ENCODE results near the gene TNFRSF21. TPM values are rescaled to one million over a fixed set of nuclear protein-coding genes. Genes with fewer than 3 reads are reported as not detected.

Gene TNFRSF21
- total and polyA plus RNA-seq, 9 of the 15 experiments (the other 6 are each of a cell fraction or from before 2014, with no cell fraction given) = 0.63 to 5.7 (median 2.2) TPM

DNA sequence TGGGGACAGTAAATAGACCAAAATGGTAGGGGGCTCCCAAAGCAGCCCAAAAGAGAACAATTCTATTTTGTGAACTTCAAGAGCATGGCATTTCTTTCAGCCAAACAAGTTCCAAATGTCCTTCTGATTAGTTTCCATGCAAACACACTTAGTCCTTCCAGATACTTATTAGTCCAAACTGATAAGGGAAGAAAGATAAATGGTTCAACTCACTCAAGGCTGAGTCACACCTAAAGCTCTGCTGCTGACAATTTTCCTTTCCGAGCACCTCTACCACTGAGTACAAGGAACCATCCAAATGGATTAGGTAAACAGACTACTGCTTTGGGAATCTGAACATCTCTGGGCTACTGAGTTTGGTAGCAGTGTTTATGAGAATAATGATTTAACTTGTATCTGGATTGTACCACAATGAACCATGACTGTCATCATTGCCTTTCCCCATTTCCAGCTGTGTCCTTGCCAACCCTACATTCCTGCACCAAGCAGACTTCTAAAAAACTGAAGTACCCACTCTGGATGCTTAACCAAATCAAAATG lies 71.2 kb downstream of the TNFRSF21 start (continued):
- TF ChIP-seq, protein P1, sequence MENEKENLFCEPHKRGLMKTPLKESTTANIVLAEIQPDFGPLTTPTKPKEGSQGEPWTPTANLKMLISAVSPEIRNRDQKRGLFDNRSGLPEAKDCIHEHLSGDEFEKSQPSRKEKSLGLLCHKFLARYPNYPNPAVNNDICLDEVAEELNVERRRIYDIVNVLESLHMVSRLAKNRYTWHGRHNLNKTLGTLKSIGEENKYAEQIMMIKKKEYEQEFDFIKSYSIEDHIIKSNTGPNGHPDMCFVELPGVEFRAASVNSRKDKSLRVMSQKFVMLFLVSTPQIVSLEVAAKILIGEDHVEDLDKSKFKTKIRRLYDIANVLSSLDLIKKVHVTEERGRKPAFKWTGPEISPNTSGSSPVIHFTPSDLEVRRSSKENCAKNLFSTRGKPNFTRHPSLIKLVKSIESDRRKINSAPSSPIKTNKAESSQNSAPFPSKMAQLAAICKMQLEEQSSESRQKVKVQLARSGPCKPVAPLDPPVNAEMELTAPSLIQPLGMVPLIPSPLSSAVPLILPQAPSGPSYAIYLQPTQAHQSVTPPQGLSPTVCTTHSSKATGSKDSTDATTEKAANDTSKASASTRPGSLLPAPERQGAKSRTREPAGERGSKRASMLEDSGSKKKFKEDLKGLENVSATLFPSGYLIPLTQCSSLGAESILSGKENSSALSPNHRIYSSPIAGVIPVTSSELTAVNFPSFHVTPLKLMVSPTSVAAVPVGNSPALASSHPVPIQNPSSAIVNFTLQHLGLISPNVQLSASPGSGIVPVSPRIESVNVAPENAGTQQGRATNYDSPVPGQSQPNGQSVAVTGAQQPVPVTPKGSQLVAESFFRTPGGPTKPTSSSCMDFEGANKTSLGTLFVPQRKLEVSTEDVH (IDR thresholded peaks at IDR 0.05; ENCODE audit: low read depth, partially characterized antibody) = no peak
- TF ChIP-seq, protein P2, sequence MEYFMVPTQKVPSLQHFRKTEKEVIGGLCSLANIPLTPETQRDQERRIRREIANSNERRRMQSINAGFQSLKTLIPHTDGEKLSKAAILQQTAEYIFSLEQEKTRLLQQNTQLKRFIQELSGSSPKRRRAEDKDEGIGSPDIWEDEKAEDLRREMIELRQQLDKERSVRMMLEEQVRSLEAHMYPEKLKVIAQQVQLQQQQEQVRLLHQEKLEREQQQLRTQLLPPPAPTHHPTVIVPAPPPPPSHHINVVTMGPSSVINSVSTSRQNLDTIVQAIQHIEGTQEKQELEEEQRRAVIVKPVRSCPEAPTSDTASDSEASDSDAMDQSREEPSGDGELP (CRISPR knock-in tag; IDR thresholded peaks at IDR 0.05; ENCODE audit: borderline replicate concordance) = no peak
- TF ChIP-seq RHOXF2B (CRISPR knock-in tag; conservative IDR thresholded peaks at IDR 0.05) (no peak), ZBTB1 (CRISPR knock-in tag; IDR thresholded peaks at IDR 0.05; ENCODE audit: borderline replicate concordance, low read depth) (no peak), ZC3H8 (IDR thresholded peaks at IDR 0.05) (no peak), MXI1 (IDR thresholded peaks at IDR 0.05; ENCODE audit: low read depth, low read length) (no peak), KLF16 (IDR thresholded peaks at IDR 0.05) (no peak), ZNF79 (CRISPR knock-in tag; IDR thresholded peaks at IDR 0.05; ENCODE audit: low read depth) (no peak), ETV5 (CRISPR knock-in tag; IDR thresholded peaks at IDR 0.05; ENCODE audit: low read depth) (no peak), POLR2A (conservative IDR thresholded peaks at IDR 0.05) (no peak), CBX2 (IDR thresholded peaks at IDR 0.05; ENCODE audit: insufficient read depth, low read length, poor library complexity, severe bottlenecking) (no peak), ZSCAN32 (CRISPR knock-in tag; IDR thresholded peaks at IDR 0.05) (no peak), SAFB2 (IDR thresholded peaks at IDR 0.05; ENCODE audit: borderline replicate concordance, low read depth, low read length, severe bottlenecking) (no peak), ZNF175 (CRISPR knock-in tag; IDR thresholded peaks at IDR 0.05; ENCODE audit: low read depth) (no peak), ZNF551 (CRISPR knock-in tag; IDR thresholded peaks at IDR 0.05) (no peak), ZNF224 (CRISPR knock-in tag; IDR thresholded peaks at IDR 0.05) (no peak)
- TF ChIP-seq, protein P3, sequence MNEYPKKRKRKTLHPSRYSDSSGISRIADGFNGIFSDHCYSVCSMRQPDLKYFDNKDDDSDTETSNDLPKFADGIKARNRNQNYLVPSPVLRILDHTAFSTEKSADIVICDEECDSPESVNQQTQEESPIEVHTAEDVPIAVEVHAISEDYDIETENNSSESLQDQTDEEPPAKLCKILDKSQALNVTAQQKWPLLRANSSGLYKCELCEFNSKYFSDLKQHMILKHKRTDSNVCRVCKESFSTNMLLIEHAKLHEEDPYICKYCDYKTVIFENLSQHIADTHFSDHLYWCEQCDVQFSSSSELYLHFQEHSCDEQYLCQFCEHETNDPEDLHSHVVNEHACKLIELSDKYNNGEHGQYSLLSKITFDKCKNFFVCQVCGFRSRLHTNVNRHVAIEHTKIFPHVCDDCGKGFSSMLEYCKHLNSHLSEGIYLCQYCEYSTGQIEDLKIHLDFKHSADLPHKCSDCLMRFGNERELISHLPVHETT (CRISPR knock-in tag; conservative IDR thresholded peaks at IDR 0.05 in 1 of 2, IDR thresholded peaks at IDR 0.05 in 1 of 2) = no peak
- TF ChIP-seq, protein P4, sequence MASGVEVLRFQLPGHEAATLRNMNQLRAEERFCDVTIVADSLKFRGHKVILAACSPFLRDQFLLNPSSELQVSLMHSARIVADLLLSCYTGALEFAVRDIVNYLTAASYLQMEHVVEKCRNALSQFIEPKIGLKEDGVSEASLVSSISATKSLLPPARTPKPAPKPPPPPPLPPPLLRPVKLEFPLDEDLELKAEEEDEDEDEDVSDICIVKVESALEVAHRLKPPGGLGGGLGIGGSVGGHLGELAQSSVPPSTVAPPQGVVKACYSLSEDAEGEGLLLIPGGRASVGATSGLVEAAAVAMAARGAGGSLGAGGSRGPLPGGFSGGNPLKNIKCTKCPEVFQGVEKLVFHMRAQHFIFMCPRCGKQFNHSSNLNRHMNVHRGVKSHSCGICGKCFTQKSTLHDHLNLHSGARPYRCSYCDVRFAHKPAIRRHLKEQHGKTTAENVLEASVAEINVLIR (CRISPR knock-in tag; IDR thresholded peaks at IDR 0.05) = no peak
- TF ChIP-seq, protein P5, sequence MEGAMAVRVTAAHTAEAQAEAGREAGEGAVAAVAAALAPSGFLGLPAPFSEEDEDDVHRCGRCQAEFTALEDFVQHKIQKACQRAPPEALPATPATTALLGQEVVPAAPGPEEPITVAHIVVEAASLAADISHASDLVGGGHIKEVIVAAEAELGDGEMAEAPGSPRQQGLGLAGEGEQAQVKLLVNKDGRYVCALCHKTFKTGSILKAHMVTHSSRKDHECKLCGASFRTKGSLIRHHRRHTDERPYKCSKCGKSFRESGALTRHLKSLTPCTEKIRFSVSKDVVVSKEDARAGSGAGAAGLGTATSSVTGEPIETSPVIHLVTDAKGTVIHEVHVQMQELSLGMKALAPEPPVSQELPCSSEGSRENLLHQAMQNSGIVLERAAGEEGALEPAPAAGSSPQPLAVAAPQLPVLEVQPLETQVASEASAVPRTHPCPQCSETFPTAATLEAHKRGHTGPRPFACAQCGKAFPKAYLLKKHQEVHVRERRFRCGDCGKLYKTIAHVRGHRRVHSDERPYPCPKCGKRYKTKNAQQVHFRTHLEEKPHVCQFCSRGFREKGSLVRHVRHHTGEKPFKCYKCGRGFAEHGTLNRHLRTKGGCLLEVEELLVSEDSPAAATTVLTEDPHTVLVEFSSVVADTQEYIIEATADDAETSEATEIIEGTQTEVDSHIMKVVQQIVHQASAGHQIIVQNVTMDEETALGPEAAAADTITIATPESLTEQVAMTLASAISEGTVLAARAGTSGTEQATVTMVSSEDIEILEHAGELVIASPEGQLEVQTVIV (CRISPR knock-in tag; IDR thresholded peaks at IDR 0.05; ENCODE audit: borderline replicate concordance) = no peak
